H1 (cell line): ENCODE measurements around the gene WWP2. TPM values are rescaled to one million over a fixed set of nuclear protein-coding genes. Genes with fewer than 3 reads are reported as not detected.
A peak's percentile ranks its signal among the peaks of the same experiment; 100 is the strongest.

Source experiments
- CTCF ChIA-PET: fragments of 300-600 bp; sonication (Branson Sonifier 250); formaldehyde crosslinking; loops from one replicate; lab custom pipeline; 2021; ENCODE audit not compliant: partially characterized antibody; lab: Charles Lee
- POLR2A ChIA-PET: fragments of 300-600 bp; sonication (Branson Sonifier 250); formaldehyde crosslinking; loops from one replicate; lab custom pipeline; 2021; ENCODE audit warnings: inconsistent platforms; ENCODE audit not compliant: partially characterized antibody; lab: Charles Lee
- DNase-seq, 2 experiments: peaks; one replicate each; pipeline versions ENCODE4 v3.0.0 to v3.0.0-alpha.2; 2010 to 2022; ENCODE audit warnings: low spot score in 2 of 2, low read depth in 1 of 2, mixed read lengths in 1 of 2
- FAIRE-seq: peaks from 2 replicates; lab custom pipeline; 2011; peaks lifted over from hg19 to GRCh38; lab: Jason Lieb, UNC
- H2AFZ ChIP-seq: 2 replicates; pipeline ENCODE4 v1.8.1; 2012; ENCODE audit warnings: low read length, inconsistent platforms
- H2AK5ac ChIP-seq: 2 replicates; pipeline ENCODE4 v1.6.1; 2013; ENCODE audit warnings: low read depth, low read length
- H2BK120ac ChIP-seq: replicated peaks from 2 replicates; pipeline ENCODE3; 2013; ENCODE audit warnings: low read depth, low read length, inconsistent platforms
- H2BK12ac ChIP-seq: 2 replicates; pipeline ENCODE4 v1.6.1; 2013; ENCODE audit warnings: low read depth, low read length
- H2BK15ac ChIP-seq: 2 replicates; pipeline ENCODE4 v1.6.1; 2013; ENCODE audit warnings: low read length
- H2BK20ac ChIP-seq: 2 replicates; pipeline ENCODE4 v1.6.1; 2013; ENCODE audit warnings: low read length
- H2BK5ac ChIP-seq: 2 replicates; pipeline ENCODE4 v1.6.1; 2013; ENCODE audit warnings: low read depth, low read length
- H3K14ac ChIP-seq: 2 replicates; pipeline ENCODE4 v1.6.1; 2013; ENCODE audit warnings: inconsistent platforms; ENCODE audit not compliant: insufficient read length
- H3K18ac ChIP-seq: 2 replicates; pipeline ENCODE4 v1.6.1; 2013; ENCODE audit warnings: low read length; ENCODE audit errors: extremely low read depth
- H3K23ac ChIP-seq: 2 replicates; pipeline ENCODE4 v1.6.1; 2013; ENCODE audit warnings: inconsistent platforms; ENCODE audit not compliant: insufficient read length
- H3K23me2 ChIP-seq: 2 replicates; pipeline ENCODE4 v1.6.1; 2013; ENCODE audit warnings: low read depth, low read length
- H3K27ac ChIP-seq: 2 replicates; pipeline ENCODE4 v1.6.1; 2011; ENCODE audit warnings: low read depth, low read length, inconsistent platforms
- H3K27me3 ChIP-seq, 4 experiments: replicated peaks in 1 of 4; 1 replicate in 1 of 4; 2 replicates in 3 of 4; pipeline versions ENCODE4 v1.6.1 to v1.8.1; 2011 to 2013; ENCODE audit warnings: low read length in 3 of 4, mild to moderate bottlenecking in 3 of 4, inconsistent platforms in 2 of 4, mixed read lengths in 2 of 4, moderate library complexity in 1 of 4; ENCODE audit not compliant: control insufficient read depth in 3 of 4, insufficient read depth in 3 of 4; ENCODE audit errors: extremely low read depth in 1 of 4
- H3K36me3 ChIP-seq, 4 experiments: 2 replicates each; pipeline versions ENCODE4 v1.6.1 to v1.8.1; 2011 to 2013; ENCODE audit warnings: mild to moderate bottlenecking in 4 of 4, low read length in 3 of 4, moderate library complexity in 2 of 4, control low read depth in 1 of 4, inconsistent platforms in 1 of 4; ENCODE audit not compliant: insufficient read depth in 4 of 4, control insufficient read depth in 2 of 4
- H3K4ac ChIP-seq: replicated peaks from 2 replicates; pipeline ENCODE3; 2013; ENCODE audit warnings: low read length, low read depth, mixed read lengths, inconsistent platforms; ENCODE audit not compliant: insufficient read length
- H3K4me1 ChIP-seq, 4 experiments: replicated peaks in 1 of 4; 1 replicate in 1 of 4; 2 replicates in 3 of 4; pipeline versions ENCODE4 v1.6.1 to v1.8.1; 2011 to 2013; ENCODE audit warnings: low read length in 3 of 4, inconsistent platforms in 2 of 4, mixed read lengths in 1 of 4; ENCODE audit not compliant: insufficient read depth in 4 of 4, control insufficient read depth in 3 of 4
- H3K4me2 ChIP-seq, 2 experiments: 2 replicates each; pipeline versions ENCODE4 v1.6.1 to v1.8.1; 2011 to 2013; ENCODE audit warnings: low read depth in 2 of 2, low read length in 2 of 2, control low read depth in 1 of 2, inconsistent platforms in 1 of 2, mild to moderate bottlenecking in 1 of 2; ENCODE audit not compliant: insufficient read depth in 1 of 2
- H3K4me3 ChIP-seq, 4 experiments: fragments of 200-600, 300-600 bp in 1 of 4; sonication (generic), shearing (Covaris generic), sonication (Bioruptor Twin) in 1 of 4; 2 replicates each; pipeline versions ENCODE4 v1.5.1 to v1.8.1; 2011 to 2016; ENCODE audit warnings: low read length in 4 of 4, low read depth in 3 of 4, control low read depth in 2 of 4, inconsistent platforms in 2 of 4, mild to moderate bottlenecking in 2 of 4, mixed read lengths in 1 of 4, moderate library complexity in 1 of 4; ENCODE audit not compliant: insufficient read depth in 2 of 4; ENCODE audit errors: extremely low read depth in 1 of 4
- H3K56ac ChIP-seq: replicated peaks from 2 replicates; pipeline ENCODE3; 2013; ENCODE audit warnings: low read depth, mild to moderate bottlenecking, mixed read lengths, low read length, inconsistent platforms; ENCODE audit not compliant: insufficient read length
- H3K79me1 ChIP-seq: 2 replicates; pipeline ENCODE4 v1.6.1; 2013; ENCODE audit warnings: low read depth, low read length, control low read depth
- H3K79me2 ChIP-seq, 2 experiments: 2 replicates each; pipeline versions ENCODE4 v1.6.1 to v1.8.1; 2012 to 2013; ENCODE audit warnings: low read length in 2 of 2, mild to moderate bottlenecking in 2 of 2, inconsistent platforms in 1 of 2; ENCODE audit not compliant: insufficient read depth in 2 of 2, control insufficient read depth in 1 of 2
- H3K9ac ChIP-seq, 4 experiments: replicated peaks in 1 of 4; 1 replicate in 1 of 4; 2 replicates in 3 of 4; pipeline versions ENCODE4 v1.6.1 to v1.8.1; 2011 to 2013; ENCODE audit warnings: low read depth in 3 of 4, low read length in 3 of 4, control low read depth in 2 of 4, mild to moderate bottlenecking in 2 of 4, moderate library complexity in 2 of 4, inconsistent platforms in 1 of 4; ENCODE audit errors: extremely low read depth in 1 of 4
- H3K9me3 ChIP-seq, 2 experiments: 2 replicates each; pipeline versions ENCODE4 v1.6.1 to v1.8.1; 2012 to 2013; ENCODE audit warnings: mild to moderate bottlenecking in 2 of 2, moderate library complexity in 2 of 2, control low read depth in 1 of 2, inconsistent platforms in 1 of 2, low read depth in 1 of 2, low read length in 1 of 2, mixed read lengths in 1 of 2; ENCODE audit not compliant: insufficient read depth in 2 of 2
- H4K20me1 ChIP-seq, 2 experiments: replicated peaks in 1 of 2; 2 replicates each; pipeline versions ENCODE3 to v1.8.1; 2011 to 2013; ENCODE audit warnings: inconsistent platforms in 2 of 2, low read length in 2 of 2, mild to moderate bottlenecking in 1 of 2; ENCODE audit not compliant: insufficient read depth in 2 of 2, control insufficient read depth in 1 of 2
- H4K5ac ChIP-seq: 2 replicates; pipeline ENCODE4 v1.6.1; 2013; ENCODE audit warnings: low read length, low read depth, mixed read lengths, inconsistent platforms; ENCODE audit not compliant: insufficient read length
- H4K8ac ChIP-seq: 2 replicates; pipeline ENCODE4 v1.8.0; 2013; ENCODE audit warnings: mild to moderate bottlenecking, moderate library complexity, low read length, inconsistent platforms; ENCODE audit not compliant: insufficient read depth; ENCODE audit errors: extremely low read depth
- H4K91ac ChIP-seq: replicated peaks from 2 replicates; pipeline ENCODE3; 2013; ENCODE audit warnings: low read length, mixed read lengths, inconsistent platforms; ENCODE audit not compliant: insufficient read length
- CBX8 ChIP-seq: fragments of 300-800, 300-1000 bp; sonication (generic); IDR thresholded peaks from 2 replicates; pipeline ENCODE4 v1.7.1; 2016; ENCODE audit warnings: low read depth, low read length, borderline replicate concordance
- CHD2 ChIP-seq: IDR thresholded peaks from 2 replicates; pipeline ENCODE4 v1.6.1; 2012; ENCODE audit warnings: low read length, improper control_type of control experiment
- EZH2 ChIP-seq: fragments of 200-600 bp; sonication (generic); IDR thresholded peaks from 2 replicates; pipeline ENCODE4 v1.7.1; 2012; ENCODE audit warnings: low read depth, mild to moderate bottlenecking, moderate library complexity, low read length, inconsistent platforms; ENCODE audit not compliant: severe bottlenecking
- HDAC2 ChIP-seq, 2 experiments: fragments of 300-600 bp in 1 of 2; sonication (generic) in 1 of 2; IDR thresholded peaks; 2 replicates each; pipeline ENCODE4 v1.6.1; 2011 to 2012; ENCODE audit warnings: low read depth in 2 of 2, low read length in 2 of 2, mild to moderate bottlenecking in 2 of 2, moderate library complexity in 2 of 2, borderline replicate concordance in 1 of 2, inconsistent platforms in 1 of 2
- HDAC6 ChIP-seq: IDR thresholded peaks from one replicate; pipeline ENCODE4 v1.7.1; 2012; ENCODE audit warnings: low read depth, mild to moderate bottlenecking, inconsistent platforms, low read length, moderate library complexity
- KDM4A ChIP-seq: IDR thresholded peaks from one replicate; pipeline ENCODE4 v1.7.1; 2012; ENCODE audit warnings: low read depth, mild to moderate bottlenecking, moderate library complexity, low read length, inconsistent platforms; ENCODE audit not compliant: severe bottlenecking
- NRF1 ChIP-seq: IDR thresholded peaks from 2 replicates; pipeline ENCODE4 v1.6.1; 2011; ENCODE audit warnings: mild to moderate bottlenecking, low read depth, low read length, improper control_type of control experiment
- TAF1 ChIP-seq: IDR thresholded peaks from 2 replicates; pipeline ENCODE4 v1.6.1; 2011; ENCODE audit warnings: mild to moderate bottlenecking, low read depth, low read length
- TAF7 ChIP-seq: optimal IDR thresholded peaks from 2 replicates; pipeline ENCODE3; 2011; ENCODE audit warnings: low read depth, mild to moderate bottlenecking, inconsistent platforms, low read length, moderate library complexity, borderline replicate concordance
- WGBS, 2 experiments: shearing (Covaris generic) in 1 of 2; methylation state at CpG; one replicate each; pipeline versions ENCODE4 v1.1.6 to v1.1.7; 2013 to 2015; ENCODE audit warnings: low lambda C conversion rate in 2 of 2, mixed read lengths in 2 of 2, inconsistent platforms in 1 of 2, low coverage in 1 of 2, missing lambda C conversion rate in 1 of 2; ENCODE audit not compliant: insufficient replicate concordance in 2 of 2, insufficient coverage in 1 of 2, insufficient read length in 1 of 2; ENCODE audit errors: extremely low coverage in 1 of 2, missing lambda C conversion rate in 1 of 2; 5-methylcytosine and 5-hydroxymethylcytosine counted together
- polyA plus RNA-seq, 7 experiments: library from polyadenylated mRNA; depleted of rRNA in 3 of 7; stranded (reverse) in 5 of 7; unstranded in 2 of 7; fragments of >200 nt in 5 of 7; fragments of 200-250 nt in 2 of 7; gene quantifications; 1 replicate in 5 of 7; 2 replicates in 1 of 7; 4 replicates in 1 of 7; pipeline versions ENCODE4 v1.2.1 to v1.2.3, GENCODE V29; 2011 to 2013; ENCODE audit warnings: missing spikeins in 2 of 7, mixed read lengths in 2 of 7
- total RNA-seq: library from RNA; stranded (reverse); fragmentation: NEBNext Ultra II Directional; extraction: Animal tissue kit (Norgen Biotek cat#: 25700); gene quantifications from 2 replicates; pipeline ENCODE4 v1.2.1, GENCODE V29; 2021
- TF ChIP-seq, protein P1 (sequence below): IDR thresholded peaks from 2 replicates; pipeline ENCODE4 v1.6.1; 2012; ENCODE audit warnings: inconsistent platforms

Gene WWP2
- total and polyA plus RNA-seq, 2 of the 8 experiments (the other 6 are each of a cell fraction or from before 2014, with no cell fraction given) = 14.1 to 42.2 TPM

DNA sequence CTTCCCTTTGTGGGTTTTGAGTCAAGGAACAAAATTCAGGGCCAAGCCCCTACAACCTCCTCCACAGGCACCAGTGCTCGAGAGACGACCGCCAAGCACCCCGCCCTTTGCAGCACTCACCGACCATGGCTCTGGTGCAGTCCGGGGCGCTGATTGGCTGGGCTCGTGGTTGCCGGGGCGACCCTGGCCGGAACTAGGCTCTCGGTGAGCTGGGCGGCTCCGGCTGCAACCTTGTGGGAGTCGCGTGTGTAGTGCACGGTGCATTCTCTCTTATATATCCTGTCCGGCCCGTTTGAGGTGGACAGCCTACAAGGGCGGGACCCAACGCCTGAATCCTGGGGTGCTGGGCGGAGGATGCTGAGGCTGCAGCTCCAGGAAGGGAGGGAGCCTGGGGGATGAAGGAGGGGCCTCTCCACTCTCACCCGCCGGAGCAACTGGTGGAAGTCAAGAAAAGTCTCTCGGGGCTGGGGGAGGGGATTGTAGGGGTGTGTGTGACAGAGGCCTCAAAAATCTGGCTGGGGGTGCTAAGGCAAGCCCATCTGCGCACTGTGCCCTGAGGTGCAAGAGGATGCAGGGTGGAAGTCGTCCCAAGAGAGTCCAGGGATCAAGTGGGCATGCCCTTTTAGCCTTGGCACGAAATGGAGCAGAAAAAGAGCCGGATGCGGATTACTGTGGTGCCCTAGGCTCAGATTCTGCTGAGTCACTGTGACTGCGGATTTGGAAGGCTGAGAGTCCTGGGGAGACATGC is 35.6 kb upstream of the WWP2 start, which contains the start of gene NQO1:
Gene NQO1 (minus strand): TSS at position 248 of the 748 bp plus-strand sequence. CDS start 121 bp downstream, at position 127.
- H3K23ac ChIP-seq = no peak within 1 kb of the TSS
- no peaks in the 10 kb centered on the region for H3K36me3 ChIP-seq
- H3K4ac ChIP-seq = peak within 1 kb of the TSS; percentile 89
- H4K8ac ChIP-seq = peak within 1 kb of the TSS; percentile 82
- peak within 1 kb of the TSS; percentile 88 for H3K27ac ChIP-seq
- peak within 1 kb of the TSS; percentile 49 to 65 (median 60) for H3K4me3 ChIP-seq
- no peaks in the 10 kb centered on the region for H4K20me1 ChIP-seq
- H3K23me2 ChIP-seq = peaks cover 8% of the 10 kb centered on the region; the same call in 1 of the 2 replicates
- H2BK15ac ChIP-seq = peak within 1 kb of the TSS; percentile 48; the same call in 1 of the 2 replicates
- H4K5ac ChIP-seq = peak within 1 kb of the TSS; percentile 98
- no peak within 1 kb of the TSS for H3K14ac ChIP-seq
- H3K79me2 ChIP-seq = no peaks in the 10 kb centered on the region
- H3K4me1 ChIP-seq = peaks cover 3 to 7% (median 6%) of the 10 kb centered on the region in 4 experiments; a peak in 6 of 7 replicates
- H3K79me1 ChIP-seq = 0 out of 2 replicates have a peak, but pooled peaks cover 2% of the 10 kb centered on the region
- ChIA-PET CTCF (interaction anchor here (1.0 to 13.1 kb wide), 6 partner anchors 10 to 204 kb away, joined by 3 to 88 read pairs (median 4); partner anchors contain the start of gene NOB1), POLR2A (interaction anchor here (0.8 to 9.9 kb wide), 12 partner anchors 9 to 344 kb away, joined by 3 to 83 read pairs (median 6); partner anchors contain the start of genes NOB1, TERF2 and WWP2)
- no peak within 1 kb of the TSS for H2BK120ac ChIP-seq
- 2% methylated on average over 29 of the region's 31 CpGs; no CpG with 5 or more reads in 1 of the 2 experiments for WGBS, 2 experiments
- peak within 1 kb of the TSS; percentile 86 for H3K4me2 ChIP-seq
- no peaks in the 10 kb centered on the region for H3K9me3 ChIP-seq
- no peaks in the 10 kb centered on the region for H3K27me3 ChIP-seq
- H3K56ac ChIP-seq = peak within 1 kb of the TSS; percentile 86
- H2BK12ac ChIP-seq = peak within 1 kb of the TSS; percentile 84
- no peak within 1 kb of the TSS for H2BK20ac ChIP-seq
- H2AK5ac ChIP-seq = peak within 1 kb of the TSS; percentile 4; the same call in 1 of the 2 replicates
- peak within 1 kb of the TSS; percentile 29; the same call in 1 of the 2 replicates for H2AFZ ChIP-seq
- H4K91ac ChIP-seq = peak within 1 kb of the TSS; percentile 97
- peak within 1 kb of the TSS in 3 of 4 experiments; percentile 60 to 68 (median 62); a peak in 6 of 7 replicates for H3K9ac ChIP-seq
- DNase-seq = peak; percentile 90 to 96
- peak within 1 kb of the TSS; percentile 98 for H2BK5ac ChIP-seq
- no peak for FAIRE-seq
- H3K18ac ChIP-seq = peak within 1 kb of the TSS; percentile 93
- TF ChIP-seq CBX8 = no peak
- no peak for TF ChIP-seq EZH2
- no peak for TF ChIP-seq CHD2
- TF ChIP-seq, protein P1, sequence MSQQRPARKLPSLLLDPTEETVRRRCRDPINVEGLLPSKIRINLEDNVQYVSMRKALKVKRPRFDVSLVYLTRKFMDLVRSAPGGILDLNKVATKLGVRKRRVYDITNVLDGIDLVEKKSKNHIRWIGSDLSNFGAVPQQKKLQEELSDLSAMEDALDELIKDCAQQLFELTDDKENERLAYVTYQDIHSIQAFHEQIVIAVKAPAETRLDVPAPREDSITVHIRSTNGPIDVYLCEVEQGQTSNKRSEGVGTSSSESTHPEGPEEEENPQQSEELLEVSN = 0 out of 2 replicates have a peak, but pooled peaks have one; percentile 43
- TF ChIP-seq TAF1 = peak; percentile 70
- TF ChIP-seq HDAC6 = no peak
- peak; percentile 7 for TF ChIP-seq TAF7
- peak; percentile 17 for TF ChIP-seq KDM4A
- TF ChIP-seq HDAC2 (IDR thresholded peaks at IDR 0.05; ENCODE audit: borderline replicate concordance in 1 of 2, low read depth in 2 of 2, low read length in 2 of 2) = 0 out of 4 replicates have a peak, but pooled peaks of 1 of the 2 experiments have one; percentile 55
- TF ChIP-seq NRF1 = no peak
